ENCODE results near the gene COG5. TPM values are rescaled to one million over a fixed set of nuclear protein-coding genes. Genes with fewer than 3 reads are reported as not detected.

Gene COG5
- total RNA-seq, 1 experiment from 2014 or later: 20.2 TPM

DNA sequence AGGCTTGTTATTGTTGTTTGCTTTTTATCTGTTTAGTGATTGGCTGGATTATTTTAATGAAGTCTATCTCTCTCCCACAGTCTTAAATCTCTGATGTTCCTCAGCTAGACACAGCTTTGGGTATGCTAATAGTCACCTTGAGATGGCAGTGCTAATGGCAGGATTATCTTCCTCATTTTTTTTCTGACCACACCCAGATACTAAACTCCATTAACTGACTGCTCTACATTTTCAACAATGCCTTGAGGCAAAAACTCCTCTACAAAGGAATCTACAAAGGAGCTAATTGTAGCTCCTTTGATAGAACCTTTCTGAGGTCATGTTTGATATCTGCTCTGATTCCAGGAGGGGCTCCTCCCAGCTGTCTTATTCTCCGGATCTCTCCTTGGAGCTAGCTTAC lies 272.3 kb downstream of the COG5 start:
- no peak overlapping the region for H3K14ac ChIP-seq (ENCODE audit: insufficient read depth, low read length)
- H2AK5ac ChIP-seq (ENCODE audit: insufficient read length, low read length): no peak overlapping the region

More for the DNA sequence above, 272.3 kb downstream of the COG5 start:
- Histone ChIP-seq H2AFZ (ENCODE audit: low read length) (no peak overlapping the region), H3K27ac (ENCODE audit: insufficient read length, low read depth, low read length) (no peak overlapping the region), H3K9me3 (ENCODE audit: control insufficient read depth, low read depth, low read length) (no peaks in the 10 kb centered on the region), H3K18ac (ENCODE audit: insufficient read length, low read depth, low read length) (no peak overlapping the region), H3K4me2 (ENCODE audit: insufficient read depth, insufficient read length, low read length) (no peak overlapping the region), H4K8ac (replicated peaks; ENCODE audit: insufficient read length, low read depth, low read length) (no peak overlapping the region), H3K4me1 (ENCODE audit: insufficient read depth, low read length) (no peaks in the 10 kb centered on the region), H2BK15ac (ENCODE audit: low read depth, low read length) (no peak overlapping the region), H4K5ac (ENCODE audit: insufficient read length, low read depth, low read length) (no peak overlapping the region), H3K79me1 (ENCODE audit: insufficient read depth, low read depth, low read length, poor library complexity, severe bottlenecking) (no peaks in the 10 kb centered on the region), H2BK5ac (ENCODE audit: insufficient read length, low read length) (no peak overlapping the region), H3K23me2 (ENCODE audit: insufficient read length, low read depth, low read length, poor library complexity, severe bottlenecking) (no peaks in the 10 kb centered on the region), H2BK20ac (ENCODE audit: low read depth, low read length, poor library complexity, severe bottlenecking) (no peak overlapping the region), H2BK12ac (ENCODE audit: insufficient read length, low read depth, low read length) (no peak overlapping the region), H3K27me3 (ENCODE audit: insufficient read depth, low read length) (no peaks in the 10 kb centered on the region), H3T11ph (ENCODE audit: low read length) (no peak overlapping the region), H4K20me1 (ENCODE audit: control insufficient read depth, insufficient read depth, insufficient read length) (no peaks in the 10 kb centered on the region), H3K9ac (ENCODE audit: extremely low read depth, insufficient read length, low read length) (no peak overlapping the region), H4K91ac (ENCODE audit: insufficient read length, low read depth, low read length) (no peak overlapping the region), H2BK120ac (ENCODE audit: low read depth, low read length, poor library complexity, severe bottlenecking) (no peak overlapping the region), H3K23ac (ENCODE audit: insufficient read length, low read depth, low read length) (no peak overlapping the region), H3K56ac (ENCODE audit: insufficient read length, low read depth, low read length) (no peak overlapping the region), H3K4ac (ENCODE audit: low read depth, low read length) (no peak overlapping the region), H3K79me2 (ENCODE audit: insufficient read depth, low read length) (no peaks in the 10 kb centered on the region)
- DNase-seq: no peak
- no peaks in the 10 kb centered on the region for H3K27me3 Mint-ChIP-seq (ENCODE audit: low read depth)
- no peak for TF ChIP-seq CTCF (conservative IDR thresholded peaks at IDR 0.05)
- WGBS (ENCODE audit: extremely low coverage, insufficient read length, low lambda C conversion rate): no CpG with 5 or more reads among the region's 1 CpG
- H3K4me3 Mint-ChIP-seq: no peak overlapping the region
- H3K9me3 Mint-ChIP-seq: no peaks in the 10 kb centered on the region; a peak in 2 of 5 replicates
- H3K36me3 Mint-ChIP-seq (ENCODE audit: insufficient read depth in 1 of 3, low read depth in 3 of 3): peaks cover 6 to 22% (median 18%) of the 10 kb centered on the region in 3 experiments; a peak in 6 of 7 replicates
- H3K27ac Mint-ChIP-seq: peak overlapping the region in 1 of 3 experiments; percentile 23; a peak in 1 of 7 replicates
- peaks cover 0 to 10% of the 10 kb centered on the region in 2 experiments; a peak in 3 of 4 replicates for H3K4me1 Mint-ChIP-seq

Data from H9 (cell line).